A673 (cell line): ENCODE data around the gene GPC6.

Source experiments
- CTCF ChIP-seq: fragments of 300-800, 200-600 bp; sonication (generic); conservative IDR thresholded peaks from 2 replicates; pipeline ENCODE4 v1.5.1; 2017; ENCODE audit warnings: low read depth, mild to moderate bottlenecking, antibody characterized with exemption, low read length, moderate library complexity, mixed read lengths
- EZH2 ChIP-seq: fragments of 200-600 bp; sonication (generic); IDR thresholded peaks from 2 replicates; pipeline ENCODE4 v1.6.1; 2017; ENCODE audit warnings: borderline replicate concordance, low read depth, mild to moderate bottlenecking, mixed read lengths, antibody characterized with exemption, low read length; ENCODE audit not compliant: poor library complexity, severe bottlenecking

DNA sequence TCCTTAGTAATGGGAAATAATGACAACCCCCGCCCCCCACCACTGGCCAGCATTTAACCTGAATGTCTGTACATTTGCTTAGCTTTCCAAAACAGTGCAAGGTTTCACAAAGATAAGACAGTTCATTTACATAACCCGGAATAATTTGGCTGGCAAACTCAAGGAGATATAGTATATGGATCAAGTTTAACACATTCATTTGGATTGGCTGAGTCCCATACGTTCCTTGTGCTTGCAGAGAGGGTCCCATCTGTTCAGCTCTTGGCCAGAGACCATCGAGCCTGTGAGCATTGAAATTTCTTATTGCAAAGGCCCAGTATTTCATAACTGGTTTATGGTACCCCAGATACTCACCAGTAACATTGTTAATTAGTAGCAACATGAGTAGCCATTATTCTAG, 116.5 kb downstream of the GPC6 start:
- TF ChIP-seq CTCF (no peak), EZH2 (no peak)
